Endodermal cell (in vitro differentiated cells): ENCODE results near the gene ANKRD65. TPM values are rescaled to one million over a fixed set of nuclear protein-coding genes. Genes with fewer than 3 reads are reported as not detected.
A peak's percentile ranks its signal among the peaks of the same experiment; 100 is the strongest.
"Not testable (repeated sequence)": the region's sequence is repeated elsewhere in the genome, so short reads cannot be mapped to it uniquely, and the experiment has no call there.

Source experiments
- DNase-seq: peaks from one replicate; pipeline ENCODE4 v3.0.0-alpha.2; 2017
- H3K27ac ChIP-seq: 2 replicates; pipeline ENCODE4 v1.5.1; 2013; ENCODE audit warnings: mild to moderate bottlenecking, low read depth, low read length, moderate library complexity
- H3K27me3 ChIP-seq: 2 replicates; pipeline ENCODE4 v1.6.1; 2013; ENCODE audit warnings: mild to moderate bottlenecking, low read length, moderate library complexity; ENCODE audit not compliant: insufficient read depth, control insufficient read depth, poor library complexity, severe bottlenecking
- H3K36me3 ChIP-seq: 2 replicates; pipeline ENCODE4 v1.7.0; 2013; ENCODE audit warnings: mild to moderate bottlenecking, low read length, moderate library complexity; ENCODE audit not compliant: control insufficient read depth, insufficient read depth
- H3K4me1 ChIP-seq: one replicate; pipeline ENCODE4 v1.7.0; 2013; ENCODE audit warnings: low read length; ENCODE audit not compliant: control insufficient read depth, insufficient read depth
- H3K4me3 ChIP-seq: 2 replicates; pipeline ENCODE4 v1.5.1; 2013; ENCODE audit warnings: mild to moderate bottlenecking, low read length, moderate library complexity
- H3K9ac ChIP-seq: 2 replicates; pipeline ENCODE4 v1.6.1; 2013; ENCODE audit warnings: mild to moderate bottlenecking, low read length, moderate library complexity; ENCODE audit not compliant: poor library complexity, severe bottlenecking; ENCODE audit errors: extremely low read depth
- H3K9me3 ChIP-seq: 2 replicates; pipeline ENCODE4 v1.6.1; 2013; ENCODE audit warnings: mild to moderate bottlenecking, low read length, moderate library complexity; ENCODE audit not compliant: control insufficient read depth
- H3K27ac Mint-ChIP-seq: 2 replicates; pipeline ENCODE4 v1.8.0; 2020; ENCODE audit warnings: mixed read lengths
- H3K27me3 Mint-ChIP-seq: 2 replicates; pipeline ENCODE4 v1.8.0; 2021; ENCODE audit warnings: mild to moderate bottlenecking, mixed read lengths; ENCODE audit not compliant: insufficient read depth
- H3K36me3 Mint-ChIP-seq: 2 replicates; pipeline ENCODE4 v1.8.0; 2020; ENCODE audit warnings: low read depth, mixed read lengths
- H3K4me1 Mint-ChIP-seq: 2 replicates; pipeline ENCODE4 v1.8.0; 2020; ENCODE audit warnings: mixed read lengths
- H3K4me3 Mint-ChIP-seq: 2 replicates; pipeline ENCODE4 v1.8.0; 2020; ENCODE audit warnings: mild to moderate bottlenecking, moderate library complexity, mixed read lengths
- H3K9me3 Mint-ChIP-seq: 2 replicates; pipeline ENCODE4 v1.8.0; 2020; ENCODE audit warnings: mild to moderate bottlenecking, mixed read lengths
- CTCF ChIP-seq: fragments of 200-600 bp; sonication (generic); conservative IDR thresholded peaks from 2 replicates; pipeline ENCODE4 v1.5.0; 2021; ENCODE audit warnings: antibody characterized with exemption, mild to moderate bottlenecking
- WGBS, 2 experiments: methylation state at CpG; one replicate each; pipeline versions ENCODE4 v1.1.5 to v1.1.7; 2013; ENCODE audit warnings: missing lambda C conversion rate in 2 of 2, mixed read lengths in 1 of 2; ENCODE audit not compliant: insufficient coverage in 1 of 2, insufficient read length in 1 of 2; 5-methylcytosine and 5-hydroxymethylcytosine counted together
- total RNA-seq, 2 donors: library from RNA; stranded (reverse); fragmentation: NEBNext Ultra II Directional in 1 of 2; extraction: Animal tissue kit (Norgen Biotek cat#: 25700) in 1 of 2; gene quantifications; 2 replicates in 1 of 2; 3 replicates in 1 of 2; pipeline ENCODE4 v1.2.1, GENCODE V29; 2021

Gene ANKRD65
- total RNA-seq, 2 donors from 2014 or later = 1.6 TPM

GRCh38 chr1:1415751-1416150 is 5.3 kb downstream of the ANKRD65 start:
- no peak overlapping the region for H3K4me3 ChIP-seq
- H3K27me3 Mint-ChIP-seq = peaks cover 6% of the 10 kb centered on the region
- peaks cover 4% of the 10 kb centered on the region for H3K4me1 Mint-ChIP-seq
- H3K9ac ChIP-seq = no peak overlapping the region
- no peaks in the 10 kb centered on the region for H3K36me3 ChIP-seq
- H3K27me3 ChIP-seq = no peaks in the 10 kb centered on the region
- H3K4me3 Mint-ChIP-seq = no peak overlapping the region
- H3K4me1 ChIP-seq = no peaks in the 10 kb centered on the region
- peaks cover 17% of the 10 kb centered on the region for H3K9me3 Mint-ChIP-seq
- H3K27ac Mint-ChIP-seq = no peak overlapping the region
- no peak for TF ChIP-seq CTCF
- no peak for DNase-seq
- H3K9me3 ChIP-seq = no peaks in the 10 kb centered on the region
- WGBS, 2 experiments = 88 to 90% methylated on average over 12 to 13 of the region's 13 CpGs
- peaks cover 9% of the 10 kb centered on the region for H3K36me3 Mint-ChIP-seq
- H3K27ac ChIP-seq = no peak overlapping the region

GRCh38 chr1:1412311-1412902 is 8.7 kb downstream of the ANKRD65 start:
- H3K4me1 Mint-ChIP-seq = peaks cover 19% of the 10 kb centered on the region
- H3K27ac Mint-ChIP-seq, H3K4me1 ChIP-seq, H3K36me3 ChIP-seq, H3K9ac ChIP-seq, H3K9me3 ChIP-seq, H3K27ac ChIP-seq, H3K27me3 ChIP-seq, DNase-seq, H3K27me3 Mint-ChIP-seq, H3K4me3 Mint-ChIP-seq, H3K4me3 ChIP-seq: not testable (repeated sequence)
- WGBS, 2 experiments = 95 to 98% methylated on average over 10 to 11 of the region's 11 CpGs
- H3K36me3 Mint-ChIP-seq = peaks cover 18% of the 10 kb centered on the region
- H3K9me3 Mint-ChIP-seq = peaks cover 17% of the 10 kb centered on the region

- Mint-ChIP-seq H3K9me3 (peaks cover 17% of the 10 kb centered on the region), H3K27me3 (peaks cover 1% of the 10 kb centered on the region), H3K4me1 (peaks cover 19% of the 10 kb centered on the region), H3K27ac (no peak overlapping the region), H3K36me3 (peaks cover 18% of the 10 kb centered on the region), H3K4me3 (no peak overlapping the region)
- Histone ChIP-seq H3K36me3 (peaks cover 5% of the 10 kb centered on the region), H3K9ac (no peak overlapping the region), H3K4me3 (no peak overlapping the region), H3K27ac (no peak overlapping the region), H3K27me3 (no peaks in the 10 kb centered on the region), H3K4me1 (no peaks in the 10 kb centered on the region), H3K9me3 (no peaks in the 10 kb centered on the region)
- no peak for TF ChIP-seq CTCF
- WGBS, 2 experiments = 98 to 100% methylated on average over 7 to 13 of the region's 13 CpGs
- no peak for DNase-seq
These were observed 9.4 kb downstream of the ANKRD65 start for GRCh38 chr1:1411626-1412025.

- H3K36me3 ChIP-seq = peaks cover 13% of the 10 kb centered on the region
- not testable (repeated sequence) for H3K4me1 ChIP-seq, H3K27ac ChIP-seq, H3K27me3 Mint-ChIP-seq, DNase-seq, H3K9me3 ChIP-seq, H3K27me3 ChIP-seq, H3K4me3 ChIP-seq, H3K9ac ChIP-seq
- H3K27ac Mint-ChIP-seq = peak overlapping the region; percentile 86
- peaks cover 24% of the 10 kb centered on the region for H3K4me1 Mint-ChIP-seq
- H3K36me3 Mint-ChIP-seq = peaks cover 29% of the 10 kb centered on the region
- H3K4me3 Mint-ChIP-seq = peak overlapping the region; percentile 31
- WGBS, 2 experiments = 28 to 58% methylated on average over 5 to 8 of the region's 8 CpGs
- peaks cover 17% of the 10 kb centered on the region for H3K9me3 Mint-ChIP-seq
These were observed 10.8 kb downstream of the ANKRD65 start for GRCh38 chr1:1410238-1410637.
